ENCODE data around the gene KIF23.
A peak's percentile ranks its signal among the peaks of the same experiment; 100 is the strongest.

Gene KIF23

DNA sequence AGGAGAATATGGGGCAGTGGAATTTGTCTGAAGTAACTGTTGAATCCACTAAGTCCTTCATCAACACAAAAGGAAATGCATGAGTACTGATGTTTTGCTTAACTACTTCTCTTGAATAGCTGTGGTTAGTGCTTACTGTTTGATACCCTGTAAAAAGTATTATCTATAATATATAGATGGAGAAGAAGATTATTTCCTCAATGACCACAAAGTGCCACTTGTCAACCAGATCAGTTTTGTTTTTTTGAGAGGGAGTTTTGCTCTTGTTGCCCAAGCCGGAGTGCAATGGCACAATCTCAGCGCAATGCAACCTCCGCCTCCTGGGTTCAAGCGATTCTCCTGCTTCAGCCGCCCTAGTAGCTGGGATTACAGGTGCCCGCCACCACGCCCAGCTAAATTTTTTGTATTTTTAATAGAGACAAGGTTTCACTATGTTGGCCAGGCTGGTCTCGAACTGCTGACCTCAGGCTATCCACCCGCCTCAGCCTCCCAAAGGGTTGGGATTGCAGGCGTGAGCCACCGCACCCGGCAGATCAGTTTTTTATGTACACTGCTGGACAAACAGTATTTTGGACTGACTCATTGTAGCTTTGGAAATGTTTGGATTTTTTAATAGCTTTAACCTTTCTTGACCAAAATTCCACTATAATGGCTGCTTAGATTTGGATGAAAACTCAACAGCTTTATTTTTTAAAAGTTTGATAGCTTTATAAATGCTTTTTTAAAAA is 37.0 kb downstream of the KIF23 start:
- TF ChIP-seq SP1 (IDR thresholded peaks at IDR 0.05) = no peak
- no peak for TF ChIP-seq ELF4 (IDR thresholded peaks at IDR 0.05)
- no peak for TF ChIP-seq ZNF384 (IDR thresholded peaks at IDR 0.05)
- no peak for TF ChIP-seq FOXM1 (IDR thresholded peaks at IDR 0.05; ENCODE audit: borderline replicate concordance)
- TF ChIP-seq NFRKB (IDR thresholded peaks at IDR 0.05) = no peak
- TF ChIP-seq TARDBP (IDR thresholded peaks at IDR 0.05) = no peak
- TF ChIP-seq, protein P1, sequence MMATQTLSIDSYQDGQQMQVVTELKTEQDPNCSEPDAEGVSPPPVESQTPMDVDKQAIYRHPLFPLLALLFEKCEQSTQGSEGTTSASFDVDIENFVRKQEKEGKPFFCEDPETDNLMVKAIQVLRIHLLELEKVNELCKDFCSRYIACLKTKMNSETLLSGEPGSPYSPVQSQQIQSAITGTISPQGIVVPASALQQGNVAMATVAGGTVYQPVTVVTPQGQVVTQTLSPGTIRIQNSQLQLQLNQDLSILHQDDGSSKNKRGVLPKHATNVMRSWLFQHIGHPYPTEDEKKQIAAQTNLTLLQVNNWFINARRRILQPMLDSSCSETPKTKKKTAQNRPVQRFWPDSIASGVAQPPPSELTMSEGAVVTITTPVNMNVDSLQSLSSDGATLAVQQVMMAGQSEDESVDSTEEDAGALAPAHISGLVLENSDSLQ (IDR thresholded peaks at IDR 0.05) = no peak
- no peak for TF ChIP-seq HDGF (IDR thresholded peaks at IDR 0.05; ENCODE audit: borderline replicate concordance)
- no peak for TF ChIP-seq BHLHE40 (IDR thresholded peaks at IDR 0.05; ENCODE audit: borderline replicate concordance)
- no peak for TF ChIP-seq L3MBTL2 (conservative IDR thresholded peaks at IDR 0.05)
- TF ChIP-seq CTBP1 (IDR thresholded peaks at IDR 0.05; ENCODE audit: borderline replicate concordance) = no peak
- no peak for TF ChIP-seq ARNT (IDR thresholded peaks at IDR 0.05)
- TF ChIP-seq LEF1 (IDR thresholded peaks at IDR 0.05; ENCODE audit: borderline replicate concordance) = no peak
- TF ChIP-seq SUZ12 (IDR thresholded peaks at IDR 0.05) = no peak
- TF ChIP-seq FOXA1 (IDR thresholded peaks at IDR 0.05) = no peak
- no peak for TF ChIP-seq FOXK2 (IDR thresholded peaks at IDR 0.05)
- DNase-seq (ENCODE audit: extremely low spot score) = no peak
- ChIA-PET POLR2A (interaction anchor here (0.8 to 4.6 kb wide), 12 partner anchors 11 to 162 kb away, joined by 3 to 116 read pairs (median 8); partner anchors contain the start of gene KIF23), CTCF (interaction anchor here (0.9 to 4.4 kb wide), 4 partner anchors 12 to 420 kb away, joined by 3 to 25 read pairs (median 6); no protein-coding TSS in a partner anchor)

DNA sequence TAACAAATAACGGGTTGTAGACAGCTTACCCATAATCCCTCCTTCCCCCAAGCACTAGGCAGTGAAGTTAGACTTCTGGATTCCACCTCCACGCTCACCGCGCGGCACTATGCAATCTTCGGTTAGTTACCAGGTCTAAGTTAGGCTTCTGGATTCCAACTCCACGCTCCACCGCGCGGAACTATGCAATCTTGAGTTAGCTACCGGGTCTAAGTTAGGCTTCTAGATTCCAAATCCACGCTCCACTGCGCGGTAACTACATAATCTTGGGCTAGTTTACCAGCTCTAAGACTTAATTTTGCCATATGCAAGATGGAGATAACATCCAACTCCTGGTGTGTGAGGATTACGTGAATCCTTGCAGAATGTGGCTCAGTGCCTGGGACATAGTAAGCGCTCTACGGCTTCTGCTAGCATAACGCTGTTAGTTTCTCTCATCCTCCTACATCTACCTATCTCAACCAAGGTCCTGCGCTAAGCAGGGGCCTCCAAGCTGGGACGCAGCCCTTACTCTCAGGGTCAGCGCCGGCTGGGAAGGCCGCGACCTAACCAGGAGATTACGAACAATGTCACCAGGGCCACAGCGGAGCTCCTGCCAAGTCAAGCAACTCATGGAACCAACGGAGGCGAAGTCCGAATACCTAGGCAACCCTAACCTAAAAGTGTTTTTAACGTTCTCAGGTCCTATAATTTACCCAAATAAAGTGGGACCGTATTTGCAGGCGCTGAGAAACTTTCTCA is 38.0 kb downstream of the KIF23 start:
- CTCF ChIA-PET = interaction anchor here (0.9 to 4.4 kb wide), 4 partner anchors 11 to 421 kb away, joined by 3 to 25 read pairs (median 6); no protein-coding TSS in a partner anchor
- TF ChIP-seq, protein P1 (IDR thresholded peaks at IDR 0.05) = no peak
- TF ChIP-seq CTBP1 (IDR thresholded peaks at IDR 0.05; ENCODE audit: borderline replicate concordance) = 0 out of 2 replicates have a peak, but pooled peaks have one; percentile 18
- POLR2A ChIA-PET = interaction anchor here (0.9 to 4.6 kb wide), 25 partner anchors 10 to 706 kb away, joined by 3 to 116 read pairs (median 4); partner anchors contain the start of genes GLCE and KIF23
- DNase-seq (ENCODE audit: extremely low spot score) = peak; percentile 36

DNA sequence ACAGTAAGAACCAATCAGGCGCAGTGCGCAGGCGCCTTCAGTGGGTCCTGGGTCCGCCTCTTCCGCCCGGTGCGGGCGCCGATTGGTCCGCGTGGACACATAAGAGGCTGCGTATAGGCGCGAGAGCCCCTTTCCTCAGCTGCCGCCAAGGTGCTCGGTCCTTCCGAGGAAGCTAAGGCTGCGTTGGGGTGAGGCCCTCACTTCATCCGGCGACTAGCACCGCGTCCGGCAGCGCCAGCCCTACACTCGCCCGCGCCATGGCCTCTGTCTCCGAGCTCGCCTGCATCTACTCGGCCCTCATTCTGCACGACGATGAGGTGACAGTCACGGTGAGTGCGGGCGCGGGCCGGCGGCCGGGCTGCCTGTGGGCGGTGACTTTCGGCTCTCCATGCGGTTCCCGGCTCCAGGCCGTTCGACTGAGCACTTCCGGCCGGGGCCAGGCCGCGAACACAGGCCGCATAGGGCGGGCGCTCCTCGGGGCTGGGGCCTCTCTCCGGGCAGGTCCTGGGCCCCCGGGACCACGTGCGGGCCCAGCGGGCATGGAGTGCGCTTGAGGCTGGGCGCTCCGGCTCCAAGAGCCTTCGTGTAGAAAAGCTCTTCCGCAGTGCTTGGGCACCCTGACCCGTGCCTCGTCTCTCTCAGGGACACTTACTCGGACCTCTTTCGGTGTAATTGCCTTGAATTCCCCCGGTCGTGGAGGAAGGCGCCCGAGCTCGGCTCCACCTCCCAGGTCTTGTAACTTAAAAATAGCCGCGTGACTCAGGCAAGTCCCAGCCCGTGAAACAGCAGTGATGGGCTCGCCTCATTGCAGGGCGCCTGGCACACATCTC is 38.8 kb downstream of the KIF23 start, which contains the start of gene RPLP1:
RPLP1 (plus strand) TSS at position 127 of the 830 bp plus-strand sequence; CDS start at position 258, 131 bp downstream.
- POLR2A ChIA-PET = interaction anchor here (0.6 to 4.6 kb wide), 27 partner anchors 9 to 705 kb away, joined by 3 to 116 read pairs (median 4); partner anchors contain the start of genes GLCE and KIF23
- CTCF ChIA-PET = interaction anchor here (0.7 to 4.4 kb wide), 3 partner anchors 10 to 1337 kb away, joined by 3 to 25 read pairs (median 3); no protein-coding TSS in a partner anchor
- TF ChIP-seq ELF4 (IDR thresholded peaks at IDR 0.05) (peak; percentile 96), NFRKB (IDR thresholded peaks at IDR 0.05) (no peak), CTBP1 (IDR thresholded peaks at IDR 0.05; ENCODE audit: borderline replicate concordance) (no peak), SUZ12 (IDR thresholded peaks at IDR 0.05) (no peak), FOXA1 (IDR thresholded peaks at IDR 0.05) (no peak), HDGF (IDR thresholded peaks at IDR 0.05; ENCODE audit: borderline replicate concordance) (no peak), SP1 (IDR thresholded peaks at IDR 0.05) (no peak), ARNT (IDR thresholded peaks at IDR 0.05) (no peak), L3MBTL2 (conservative IDR thresholded peaks at IDR 0.05) (peak; percentile 47; the same call in 1 of the 2 replicates)

DNA sequence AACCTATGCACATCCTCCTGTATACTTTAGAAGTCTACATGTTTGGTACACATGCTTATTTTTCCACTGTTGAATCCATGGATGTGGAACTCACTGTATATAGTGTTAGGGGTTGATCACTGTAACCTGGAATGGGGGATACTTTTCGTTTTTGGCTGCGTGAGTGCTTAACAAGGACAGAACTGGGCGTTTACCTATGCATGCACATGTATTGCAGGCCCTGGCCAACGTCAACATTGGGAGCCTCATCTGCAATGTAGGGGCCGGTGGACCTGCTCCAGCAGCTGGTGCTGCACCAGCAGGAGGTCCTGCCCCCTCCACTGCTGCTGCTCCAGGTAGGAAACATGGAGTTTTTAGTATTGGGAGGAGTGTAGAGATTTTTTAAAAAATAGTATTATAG is 40.8 kb downstream of the KIF23 start:
- TF ChIP-seq ARNT (IDR thresholded peaks at IDR 0.05) = no peak
- no peak for TF ChIP-seq SUZ12 (IDR thresholded peaks at IDR 0.05)
- no peak for TF ChIP-seq LEF1 (IDR thresholded peaks at IDR 0.05; ENCODE audit: borderline replicate concordance)
- no peak for TF ChIP-seq FOXM1 (IDR thresholded peaks at IDR 0.05; ENCODE audit: borderline replicate concordance)
- no peak for TF ChIP-seq ELF4 (IDR thresholded peaks at IDR 0.05)
- no peak for TF ChIP-seq FOXK2 (IDR thresholded peaks at IDR 0.05)
- ChIA-PET CTCF (interaction anchor here (4.4 kb wide), 1 partner anchor 8 kb away, joined by 25 read pairs; no protein-coding TSS in a partner anchor), POLR2A (interaction anchor here (1.0 to 4.6 kb wide), 2 partner anchors 7 to 41 kb away, joined by 5 to 116 read pairs; partner anchors contain the start of gene KIF23)
- no peak for DNase-seq (ENCODE audit: extremely low spot score)

More for the DNA sequence above, 38.8 kb downstream of the KIF23 start, which contains the start of gene RPLP1:
- peak; percentile 93 for DNase-seq (ENCODE audit: extremely low spot score)

DNA sequence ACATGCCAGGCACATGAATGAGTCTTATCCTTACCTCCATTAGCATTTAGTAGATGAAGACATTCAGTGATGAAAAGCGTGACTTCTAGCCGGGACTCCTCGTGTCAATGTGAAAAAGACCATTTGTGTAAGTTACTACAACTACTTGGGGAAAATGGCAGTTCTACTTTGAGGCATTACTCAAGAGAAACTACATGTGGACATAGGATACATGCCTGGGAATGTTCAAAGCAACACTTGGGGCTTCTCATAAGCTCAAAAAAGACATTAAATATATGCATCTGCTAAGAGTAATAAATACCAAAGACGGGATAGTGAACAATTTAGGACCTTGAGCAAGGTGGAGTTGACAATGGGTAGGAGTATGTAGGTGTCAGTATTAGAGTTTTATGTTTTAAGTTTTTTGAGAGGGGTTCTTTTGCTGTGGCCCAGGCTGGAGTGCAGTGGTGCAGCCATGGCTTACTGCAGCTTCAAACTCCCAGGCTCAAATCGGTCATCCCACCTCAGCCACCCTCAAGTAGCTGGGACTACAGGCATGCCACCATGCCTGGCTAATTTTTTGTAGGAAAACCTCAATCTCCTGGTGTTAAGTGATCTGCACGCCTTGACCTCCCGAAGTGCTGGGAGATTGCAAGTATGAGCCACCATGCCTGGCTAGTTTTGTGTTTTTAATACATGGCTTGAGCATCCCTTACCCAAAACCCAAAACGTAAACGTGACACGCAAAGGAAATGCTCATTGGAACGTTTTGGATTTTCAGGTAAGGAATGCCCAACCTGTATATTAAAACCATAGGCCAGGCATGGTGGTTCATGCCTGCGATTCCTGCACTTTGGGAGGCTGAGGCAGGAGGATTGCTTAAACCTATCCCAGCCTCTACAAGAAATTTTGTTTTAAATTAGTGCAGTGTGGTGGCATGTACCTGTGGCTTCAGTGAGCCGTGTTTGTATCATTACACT is 42.3 kb downstream of the KIF23 start:
- TF ChIP-seq HDGF (IDR thresholded peaks at IDR 0.05; ENCODE audit: borderline replicate concordance) = no peak
- TF ChIP-seq FOXM1 (IDR thresholded peaks at IDR 0.05; ENCODE audit: borderline replicate concordance) = no peak
- no peak for TF ChIP-seq FOXA1 (IDR thresholded peaks at IDR 0.05)
- TF ChIP-seq BHLHE40 (IDR thresholded peaks at IDR 0.05; ENCODE audit: borderline replicate concordance) = no peak
- no peak for TF ChIP-seq ELF4 (IDR thresholded peaks at IDR 0.05)
- no peak for TF ChIP-seq SP1 (IDR thresholded peaks at IDR 0.05)
- no peak for TF ChIP-seq ZNF384 (IDR thresholded peaks at IDR 0.05)
- no peak for TF ChIP-seq FOXK2 (IDR thresholded peaks at IDR 0.05)
- ChIA-PET CTCF (interaction anchor here (0.6 to 1.0 kb wide), 2 partner anchors 21 to 75 kb away, joined by 3 read pairs; no protein-coding TSS in a partner anchor), POLR2A (interaction anchor here (0.7 to 1.4 kb wide), 2 partner anchors 11 to 43 kb away, joined by 3 to 4 read pairs; partner anchors contain the start of gene KIF23)
- DNase-seq (ENCODE audit: extremely low spot score) = no peak
